K562 (cell line): ENCODE measurements around the gene ATP2B1. TPM values are rescaled to one million over a fixed set of nuclear protein-coding genes. Genes with fewer than 3 reads are reported as not detected.

Experiments
- BACH1 ChIP-seq: fragments of 200-800 bp; sonication (Bioruptor generic); IDR thresholded peaks from 2 replicates; pipeline ENCODE4 v1.6.1; 2016; ENCODE audit warnings: missing genetic modification characterization, missing compliant biosample characterization
- HNRNPK ChIP-seq: fragments of 200-400 bp; formaldehyde crosslinking; IDR thresholded peaks from one replicate; pipeline ENCODE4 v1.6.1; 2018; ENCODE audit warnings: mild to moderate bottlenecking, low read depth, low read length; ENCODE audit not compliant: poor library complexity, severe bottlenecking
- ILF3 ChIP-seq: fragments of 450-650 bp; IDR thresholded peaks from 2 replicates; pipeline ENCODE4 v1.6.1; 2018; ENCODE audit warnings: antibody characterized with exemption, mild to moderate bottlenecking, moderate library complexity, borderline replicate concordance
- KLF1 ChIP-seq: fragments of 450-650 bp; IDR thresholded peaks from 2 replicates; pipeline ENCODE4 v1.6.1; 2016; ENCODE audit warnings: missing genetic modification characterization, missing compliant biosample characterization
- MAFK ChIP-seq: IDR thresholded peaks from 2 replicates; pipeline ENCODE4 v1.6.1; 2011; ENCODE audit warnings: low read length, improper control_type of control experiment
- NR0B1 ChIP-seq: fragments of 450-650 bp; IDR thresholded peaks from one replicate; pipeline ENCODE4 v1.6.1; 2018; ENCODE audit warnings: mild to moderate bottlenecking, moderate library complexity; ENCODE audit not compliant: partially characterized antibody
- PHB ChIP-seq: fragments of 250-450 bp; sonication (Bioruptor Pico); IDR thresholded peaks from 2 replicates; pipeline ENCODE4 v1.5.0; 2021
- PREB ChIP-seq: sonication (generic); formaldehyde crosslinking; IDR thresholded peaks from 2 replicates; pipeline ENCODE4 v1.8.1; 2023; ENCODE audit warnings: mild to moderate bottlenecking, missing genetic modification reagents
- SOX6 ChIP-seq: fragments of 450-650 bp; IDR thresholded peaks from 2 replicates; pipeline ENCODE4 v1.6.1; 2014; ENCODE audit warnings: mild to moderate bottlenecking
- ZNF165 ChIP-seq: fragments of 250-450 bp; sonication (Bioruptor Pico); IDR thresholded peaks from 2 replicates; pipeline ENCODE4 v1.4.0; 2020; ENCODE audit warnings: borderline replicate concordance
- ZNF224 ChIP-seq: sonication (generic); formaldehyde crosslinking; IDR thresholded peaks from 2 replicates; pipeline ENCODE4 v1.8.0; 2022; ENCODE audit warnings: mild to moderate bottlenecking, missing genetic modification reagents
- ZNF274 ChIP-seq: IDR thresholded peaks from 2 replicates; pipeline ENCODE4 v1.6.1; 2011; ENCODE audit warnings: low read depth, mild to moderate bottlenecking, low read length, moderate library complexity, borderline replicate concordance
- ZNF76 ChIP-seq: fragments of 250-450 bp; sonication (Bioruptor Pico); IDR thresholded peaks from 2 replicates; pipeline ENCODE4 v1.4.0; 2020; ENCODE audit warnings: mild to moderate bottlenecking, moderate library complexity, borderline replicate concordance
- ZNF766 ChIP-seq: fragments of 200-800 bp; sonication (Bioruptor generic); conservative IDR thresholded peaks from 2 replicates; pipeline ENCODE4 v1.6.1; 2016; ENCODE audit warnings: missing genetic modification characterization, missing compliant biosample characterization
- ZNF780A ChIP-seq: fragments of 250-450 bp; sonication (Bioruptor Pico); IDR thresholded peaks from 2 replicates; pipeline ENCODE4 v1.5.0; 2021; ENCODE audit warnings: mild to moderate bottlenecking
- polyA plus RNA-seq, 8 experiments: library from polyadenylated mRNA; depleted of rRNA in 4 of 8; stranded (reverse) in 5 of 8; unstranded in 3 of 8; fragments of >200 nt; fragmentation: Nextera tagmentation in 2 of 8; fragmentation: Illumina TruSeq in 1 of 8; extraction: Ambion mirVana in 2 of 8; extraction: Trizol in 1 of 8; gene quantifications; 2 replicates each; pipeline versions ENCODE4 v1.2.1 to v1.2.3, GENCODE V29; 2011 to 2014; ENCODE audit warnings: inconsistent platforms in 1 of 8, missing spikeins in 1 of 8
- total RNA-seq, 7 experiments: library from RNA; depleted of rRNA in 6 of 7; stranded (reverse); fragments of >200 nt in 6 of 7; fragmentation: Illumina TruSeq in 2 of 7; extraction: Trizol in 2 of 7; gene quantifications; 2 replicates each; pipeline versions ENCODE4 v1.2.1 to v1.2.3, GENCODE V29; 2011 to 2021; ENCODE audit warnings: low replicate concordance in 1 of 7
- TF ChIP-seq, protein P1 (sequence below): sonication (generic); formaldehyde crosslinking; IDR thresholded peaks from 2 replicates; pipeline ENCODE4 v1.4.0; 2020; ENCODE audit warnings: mild to moderate bottlenecking, missing genetic modification reagents
- TF ChIP-seq, protein P2 (sequence below): sonication (generic); formaldehyde crosslinking; IDR thresholded peaks from 2 replicates; pipeline ENCODE4 v1.8.1; 2023; ENCODE audit warnings: mild to moderate bottlenecking, missing genetic modification reagents
- TF ChIP-seq, protein P3 (sequence below), 3 experiments: fragments of 200-800 bp in 1 of 3; sonication (Bioruptor generic) in 1 of 3; sonication (generic) in 1 of 3; formaldehyde crosslinking in 1 of 3; IDR thresholded peaks; 2 replicates each; pipeline versions ENCODE4 v1.6.1 to v1.8.0; 2016 to 2022; ENCODE audit warnings: mild to moderate bottlenecking in 2 of 3, missing compliant biosample characterization in 2 of 3, missing genetic modification characterization in 2 of 3, missing genetic modification reagents in 1 of 3

Gene ATP2B1
- total and polyA plus RNA-seq, 9 of the 15 experiments (the other 6 are each of a cell fraction or from before 2014, with no cell fraction given), result 8.6 to 39.0 (median 27.8) TPM

DNA sequence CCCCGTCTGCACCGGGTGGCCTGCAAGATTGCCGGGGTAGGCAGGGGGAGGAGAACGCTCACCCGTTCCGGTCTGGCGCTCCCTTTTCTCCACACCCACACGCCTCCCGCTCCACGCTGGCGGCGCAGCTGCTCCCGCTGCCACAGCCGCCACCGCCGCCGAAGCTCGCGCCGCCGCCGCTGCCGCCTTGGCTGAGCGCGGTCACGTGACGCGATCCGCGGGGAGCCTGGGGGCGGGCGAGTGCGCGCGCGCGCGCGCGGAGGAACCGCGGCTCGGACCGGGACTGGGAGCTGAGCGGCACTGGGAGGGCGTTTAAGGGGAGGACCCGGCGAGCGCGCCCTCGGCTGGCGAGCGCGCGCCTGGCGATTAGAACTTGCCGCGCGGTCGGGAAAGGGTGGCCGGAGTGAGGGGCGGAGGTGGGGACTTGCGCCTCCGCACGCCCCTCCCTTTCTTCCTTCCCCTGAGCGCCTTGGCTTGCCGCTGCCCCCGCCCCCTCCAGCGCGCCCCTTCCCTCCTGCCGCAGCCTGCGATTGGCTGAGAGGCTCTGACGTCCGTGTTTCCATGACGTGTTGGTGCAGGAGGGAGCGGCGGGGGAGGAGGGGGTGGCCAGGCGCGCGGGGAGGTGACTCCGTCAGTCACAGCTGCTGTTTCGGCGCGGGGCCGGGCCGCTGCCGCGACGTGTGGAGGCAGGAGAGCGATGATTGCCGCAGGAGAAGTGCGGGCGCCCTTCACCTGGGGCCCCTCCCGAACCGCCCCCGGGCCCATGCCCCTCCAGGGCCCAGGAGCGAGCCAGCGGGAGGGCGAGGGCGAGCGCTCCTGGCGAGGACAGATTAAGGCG is 738 bp upstream of the ATP2B1 start (continued):
- peak; percentile 73; the same call in 1 of the 2 replicates for TF ChIP-seq ILF3
- no peak for TF ChIP-seq ZNF76 (CRISPR knock-in tag)
- no peak for TF ChIP-seq PREB (CRISPR knock-in tag)
- TF ChIP-seq HNRNPK, result peak; percentile 41
- TF ChIP-seq ZNF274, result no peak
- TF ChIP-seq SOX6, result no peak; the same call in 1 of the 2 replicates
- TF ChIP-seq KLF1 (tag), result no peak; the same call in none of the 2 replicates
- TF ChIP-seq, protein P1, sequence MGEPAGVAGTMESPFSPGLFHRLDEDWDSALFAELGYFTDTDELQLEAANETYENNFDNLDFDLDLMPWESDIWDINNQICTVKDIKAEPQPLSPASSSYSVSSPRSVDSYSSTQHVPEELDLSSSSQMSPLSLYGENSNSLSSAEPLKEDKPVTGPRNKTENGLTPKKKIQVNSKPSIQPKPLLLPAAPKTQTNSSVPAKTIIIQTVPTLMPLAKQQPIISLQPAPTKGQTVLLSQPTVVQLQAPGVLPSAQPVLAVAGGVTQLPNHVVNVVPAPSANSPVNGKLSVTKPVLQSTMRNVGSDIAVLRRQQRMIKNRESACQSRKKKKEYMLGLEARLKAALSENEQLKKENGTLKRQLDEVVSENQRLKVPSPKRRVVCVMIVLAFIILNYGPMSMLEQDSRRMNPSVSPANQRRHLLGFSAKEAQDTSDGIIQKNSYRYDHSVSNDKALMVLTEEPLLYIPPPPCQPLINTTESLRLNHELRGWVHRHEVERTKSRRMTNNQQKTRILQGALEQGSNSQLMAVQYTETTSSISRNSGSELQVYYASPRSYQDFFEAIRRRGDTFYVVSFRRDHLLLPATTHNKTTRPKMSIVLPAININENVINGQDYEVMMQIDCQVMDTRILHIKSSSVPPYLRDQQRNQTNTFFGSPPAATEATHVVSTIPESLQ, result no peak
- 0 out of 2 replicates have a peak, but pooled peaks have one; percentile 39 for TF ChIP-seq PHB (CRISPR knock-in tag)
- TF ChIP-seq, protein P2, sequence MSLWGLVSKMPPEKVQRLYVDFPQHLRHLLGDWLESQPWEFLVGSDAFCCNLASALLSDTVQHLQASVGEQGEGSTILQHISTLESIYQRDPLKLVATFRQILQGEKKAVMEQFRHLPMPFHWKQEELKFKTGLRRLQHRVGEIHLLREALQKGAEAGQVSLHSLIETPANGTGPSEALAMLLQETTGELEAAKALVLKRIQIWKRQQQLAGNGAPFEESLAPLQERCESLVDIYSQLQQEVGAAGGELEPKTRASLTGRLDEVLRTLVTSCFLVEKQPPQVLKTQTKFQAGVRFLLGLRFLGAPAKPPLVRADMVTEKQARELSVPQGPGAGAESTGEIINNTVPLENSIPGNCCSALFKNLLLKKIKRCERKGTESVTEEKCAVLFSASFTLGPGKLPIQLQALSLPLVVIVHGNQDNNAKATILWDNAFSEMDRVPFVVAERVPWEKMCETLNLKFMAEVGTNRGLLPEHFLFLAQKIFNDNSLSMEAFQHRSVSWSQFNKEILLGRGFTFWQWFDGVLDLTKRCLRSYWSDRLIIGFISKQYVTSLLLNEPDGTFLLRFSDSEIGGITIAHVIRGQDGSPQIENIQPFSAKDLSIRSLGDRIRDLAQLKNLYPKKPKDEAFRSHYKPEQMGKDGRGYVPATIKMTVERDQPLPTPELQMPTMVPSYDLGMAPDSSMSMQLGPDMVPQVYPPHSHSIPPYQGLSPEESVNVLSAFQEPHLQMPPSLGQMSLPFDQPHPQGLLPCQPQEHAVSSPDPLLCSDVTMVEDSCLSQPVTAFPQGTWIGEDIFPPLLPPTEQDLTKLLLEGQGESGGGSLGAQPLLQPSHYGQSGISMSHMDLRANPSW (CRISPR knock-in tag), result no peak
- TF ChIP-seq BACH1, result no peak; the same call in 1 of the 2 replicates
- no peak for TF ChIP-seq MAFK
- peak; percentile 87 for TF ChIP-seq ZNF766 (CRISPR knock-in tag)
- no peak for TF ChIP-seq ZNF780A (CRISPR knock-in tag)
- TF ChIP-seq, protein P3, sequence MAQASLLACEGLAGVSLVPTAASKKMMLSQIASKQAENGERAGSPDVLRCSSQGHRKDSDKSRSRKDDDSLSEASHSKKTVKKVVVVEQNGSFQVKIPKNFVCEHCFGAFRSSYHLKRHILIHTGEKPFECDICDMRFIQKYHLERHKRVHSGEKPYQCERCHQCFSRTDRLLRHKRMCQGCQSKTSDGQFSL (CRISPR knock-in tag; IDR thresholded peaks at IDR 0.05), result no peak
- TF ChIP-seq, protein P3 (tag; IDR thresholded peaks at IDR 0.05), result peak in 1 of 2 experiments; percentile 54; a peak in 1 of 4 replicates
- no peak for TF ChIP-seq ZNF165 (CRISPR knock-in tag)
- no peak for TF ChIP-seq NR0B1
- TF ChIP-seq ZNF224, result no peak
